ENCODE data around the gene NTHL1.

- no peak for TF ChIP-seq CEBPB (IDR thresholded peaks at IDR 0.05)
- TF ChIP-seq TEAD4 (IDR thresholded peaks at IDR 0.05) = no peak
- TF ChIP-seq MAX (IDR thresholded peaks at IDR 0.05) = no peak
- no peak for TF ChIP-seq TAF1 (IDR thresholded peaks at IDR 0.05; ENCODE audit: low read depth)
- no peak for TF ChIP-seq REST (IDR thresholded peaks at IDR 0.05; ENCODE audit: low read depth)
- TF ChIP-seq ZBTB7A (IDR thresholded peaks at IDR 0.05; ENCODE audit: low read depth) = no peak
Observed at GRCh38 chr16:2077016-2077415, 29.4 kb upstream of the NTHL1 start.

All from Ishikawa (cell line).